ENCODE data around the gene EML6.
A peak's percentile ranks its signal among the peaks of the same experiment; 100 is the strongest.

Gene EML6

GRCh38 chr2:54853616-54854310, 130.3 kb downstream of the EML6 start:
- no peak for FAIRE-seq

GRCh38 chr2:54855434-54855833, 132.0 kb downstream of the EML6 start:
- no peak for FAIRE-seq

DNA sequence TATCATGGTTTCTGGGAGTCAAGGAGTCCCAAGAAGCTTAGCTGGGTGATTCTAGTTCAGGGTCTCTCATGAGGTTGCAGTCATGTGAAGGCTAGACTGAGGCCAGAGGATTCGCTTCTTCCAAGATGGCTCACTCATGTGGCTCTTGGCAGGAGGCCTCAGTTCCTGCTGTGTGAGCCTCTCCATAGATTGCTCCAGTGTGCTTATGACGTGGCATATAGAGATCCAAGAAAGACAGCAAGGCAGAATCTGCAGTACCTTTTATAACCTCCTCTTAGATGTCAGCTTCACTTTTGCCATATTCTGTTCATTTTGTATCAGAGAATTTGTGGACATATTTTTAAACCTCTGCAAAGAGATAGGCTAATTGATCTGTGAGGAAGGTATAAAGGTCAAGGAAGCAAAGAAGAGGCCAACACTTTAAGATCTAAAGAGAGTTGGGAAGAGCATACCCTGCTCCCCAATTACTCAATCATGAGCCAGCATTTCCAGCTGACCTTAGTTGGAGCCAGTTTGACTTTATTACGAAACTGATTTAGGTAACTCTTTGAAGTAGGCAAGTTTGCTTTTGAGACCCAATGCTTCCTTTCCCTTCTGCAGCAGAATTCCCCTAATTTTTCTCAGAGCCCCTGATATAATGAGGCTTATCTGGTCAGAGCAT, 134.7 kb downstream of the EML6 start:
- FAIRE-seq = no peak

GRCh38 chr2:54859416-54859815, 136.0 kb downstream of the EML6 start:
- FAIRE-seq = no peak

DNA sequence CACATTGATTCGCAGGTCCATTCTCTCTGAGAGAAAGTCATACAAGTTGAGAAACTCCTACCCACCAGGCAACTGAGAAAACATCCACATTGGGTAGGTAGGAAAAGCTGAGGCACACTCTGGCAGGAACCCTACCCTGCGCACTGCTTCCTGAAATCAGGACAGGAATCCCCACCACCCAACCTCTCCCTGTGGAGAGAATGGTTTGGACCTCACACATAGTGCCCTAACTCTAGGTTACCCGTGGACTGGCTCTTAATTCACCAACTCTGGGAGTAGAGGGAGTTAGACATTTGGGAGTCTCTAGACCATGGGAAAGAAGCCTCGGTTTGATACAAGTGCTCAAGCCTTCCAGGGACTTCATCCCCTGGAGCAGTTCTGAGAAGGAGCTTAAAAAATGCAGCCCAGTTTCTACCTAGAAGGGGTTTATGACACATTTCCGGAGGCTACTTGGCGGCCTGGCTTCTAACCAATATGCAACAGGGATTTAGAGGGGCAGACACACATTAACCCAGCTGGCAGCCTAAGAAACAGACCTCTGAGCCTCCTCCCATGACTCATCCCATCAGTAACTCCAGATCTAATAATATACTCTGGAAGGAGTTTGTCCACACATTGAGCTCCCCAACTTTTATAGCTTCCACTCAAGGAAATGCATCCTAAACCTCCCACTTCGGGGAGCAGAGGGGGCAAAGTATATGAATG, 136.7 kb downstream of the EML6 start:
- FAIRE-seq = no peak

- FAIRE-seq = no peak
Observed at GRCh38 chr2:54862229-54862628, 138.8 kb downstream of the EML6 start.

DNA sequence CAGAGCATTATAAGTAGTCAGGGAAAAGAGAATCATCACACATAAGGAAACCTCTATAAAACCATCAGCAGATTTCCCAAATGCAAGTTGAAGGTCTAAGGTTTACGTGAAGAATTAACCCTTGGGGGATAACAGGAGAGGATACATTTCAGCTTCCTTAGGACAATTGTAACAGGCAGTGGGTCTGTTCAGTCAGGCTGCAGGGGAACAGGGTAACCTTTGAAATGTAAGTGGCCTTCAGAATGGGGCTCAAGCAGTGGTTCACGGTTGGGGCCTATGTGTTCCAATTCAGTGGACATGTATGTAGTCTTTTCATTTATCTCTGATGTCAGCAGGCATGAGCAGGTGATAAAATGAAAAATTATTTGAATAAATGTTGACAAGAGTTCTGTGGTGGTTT, 139.3 kb downstream of the EML6 start:
- no peak for FAIRE-seq

DNA sequence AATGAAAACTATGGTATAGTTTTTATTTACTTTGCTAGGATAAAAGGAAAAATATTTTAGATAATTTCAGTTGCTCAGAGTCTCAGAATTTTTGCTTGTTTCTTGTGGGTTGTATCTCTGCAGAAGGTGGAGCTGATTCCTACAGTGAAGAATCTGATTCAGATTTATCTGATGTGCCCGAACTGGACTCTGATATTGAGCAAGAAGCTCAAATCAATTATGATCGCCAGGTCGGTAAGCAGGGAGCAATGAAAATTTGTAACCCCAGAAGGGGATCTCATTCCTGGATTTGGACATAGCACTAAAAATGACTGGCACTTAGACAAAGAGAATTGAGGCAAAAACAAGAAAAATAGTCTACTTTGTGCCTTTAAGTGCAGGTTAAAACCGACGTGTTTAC, 140.2 kb downstream of the EML6 start:
- no peak for FAIRE-seq

DNA sequence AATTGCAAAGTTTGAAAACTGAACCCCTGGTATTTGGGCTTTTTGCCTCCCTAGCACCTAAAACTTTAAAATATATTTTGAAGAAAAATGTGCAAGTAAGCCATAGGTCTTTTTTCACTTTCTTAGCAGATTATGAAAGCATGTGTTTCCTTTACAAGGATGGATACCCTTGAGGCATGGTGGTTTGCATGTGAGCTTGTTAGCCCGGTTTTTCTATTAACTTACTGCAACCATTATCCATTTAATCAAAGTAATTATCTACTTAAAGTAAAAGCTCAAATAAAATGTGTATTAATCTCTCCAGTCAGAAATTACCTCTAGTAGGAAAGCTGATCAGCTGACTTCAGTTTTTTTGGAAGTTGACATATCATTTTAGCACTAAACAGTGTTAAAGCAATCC, 140.6 kb downstream of the EML6 start:
- FAIRE-seq = no peak

- no peak for FAIRE-seq
Observed at GRCh38 chr2:54864727-54865126, 141.3 kb downstream of the EML6 start.

GRCh38 chr2:54866179-54866578, 142.7 kb downstream of the EML6 start:
- FAIRE-seq = no peak

- no peak for FAIRE-seq
Observed at GRCh38 chr2:54866868-54867267, 143.4 kb downstream of the EML6 start.

- no peak for FAIRE-seq
Observed at GRCh38 chr2:54867457-54867856, 144.0 kb downstream of the EML6 start.

- FAIRE-seq = no peak
Observed at GRCh38 chr2:54871457-54872107, 148.1 kb downstream of the EML6 start.

- FAIRE-seq = no peak
Observed at GRCh38 chr2:54872780-54873179, 149.3 kb downstream of the EML6 start.

DNA sequence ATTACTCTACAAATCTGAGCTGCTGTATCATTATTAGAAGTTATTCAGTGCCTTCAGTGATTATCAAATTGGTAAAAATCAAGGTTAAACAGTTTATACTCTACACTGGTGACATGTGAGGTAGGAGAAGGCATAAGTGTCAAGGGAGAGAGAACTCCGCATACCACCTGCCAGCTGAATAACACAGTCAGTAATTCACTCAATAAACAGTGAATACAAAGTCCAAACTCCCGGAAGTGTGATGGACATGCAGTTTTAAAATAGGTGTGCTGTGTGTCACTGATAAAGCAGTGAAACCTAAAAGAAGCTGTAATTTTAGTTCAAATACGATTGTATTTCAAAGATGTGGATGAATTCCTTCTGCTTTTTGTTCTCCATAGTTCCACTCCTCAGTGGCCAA, 149.8 kb downstream of the EML6 start:
- FAIRE-seq = peak; percentile 21

DNA sequence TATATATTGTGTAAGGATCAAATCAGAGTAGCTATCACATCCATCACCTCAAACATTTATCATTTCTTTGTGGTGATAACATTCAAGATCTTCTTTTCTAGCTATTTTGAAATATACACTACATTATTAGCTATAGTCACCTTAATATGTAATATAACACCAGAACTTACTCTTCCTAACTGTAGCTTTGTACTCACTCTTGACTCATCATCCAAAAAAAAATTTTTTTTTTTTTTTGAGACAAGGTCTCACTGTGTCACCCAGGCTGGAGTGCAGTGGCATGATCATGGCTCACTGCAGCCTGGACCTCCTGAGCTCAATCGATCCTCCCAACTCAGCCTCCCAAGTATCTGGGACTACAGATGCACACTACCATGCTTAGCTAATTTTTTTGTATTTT, 153.3 kb downstream of the EML6 start:
- FAIRE-seq = no peak

DNA sequence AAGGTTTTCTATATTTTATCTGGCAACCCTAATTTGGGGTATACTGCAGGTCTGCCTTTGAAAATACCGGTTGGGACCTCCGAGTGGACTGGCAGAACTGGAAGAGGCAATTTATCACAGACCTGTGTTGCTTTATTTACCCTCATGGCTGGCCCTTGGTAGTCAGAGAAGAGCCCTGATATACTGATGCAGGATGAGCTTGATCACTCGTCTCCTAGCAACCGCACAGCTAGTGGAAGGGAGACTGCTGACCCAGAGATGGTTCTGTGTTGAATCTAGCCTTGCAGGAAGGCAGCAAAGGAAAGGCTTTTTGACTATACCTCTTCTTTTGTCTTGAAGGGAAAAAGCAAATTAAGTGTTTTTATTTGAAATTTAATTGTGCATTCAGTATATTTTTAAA, 154.7 kb downstream of the EML6 start:
- FAIRE-seq = no peak

DNA sequence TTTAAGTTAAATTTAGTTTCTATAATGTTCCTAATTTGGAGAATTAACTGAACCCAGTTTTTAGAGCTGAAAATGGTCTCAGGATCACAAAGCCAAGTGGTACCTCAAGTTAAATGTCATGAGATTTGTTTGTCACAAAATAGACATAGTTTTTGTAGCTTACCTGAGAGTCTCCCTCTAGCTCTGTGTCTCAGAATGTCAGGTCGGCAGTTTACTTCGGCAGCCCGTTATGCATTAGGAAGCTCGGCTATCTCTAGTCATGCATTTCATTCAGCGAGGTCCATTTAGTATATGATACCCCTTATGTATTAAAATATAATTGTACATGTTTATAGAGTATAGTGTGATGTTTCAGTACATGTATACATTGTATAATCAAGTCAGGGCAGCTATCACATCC, 155.6 kb downstream of the EML6 start:
- no peak for FAIRE-seq

GRCh38 chr2:54879598-54880332, 156.3 kb downstream of the EML6 start:
- no peak for FAIRE-seq

- no peak for FAIRE-seq
Observed at GRCh38 chr2:54880428-54880827, 157.0 kb downstream of the EML6 start.

- no peak for FAIRE-seq
Observed at GRCh38 chr2:54881759-54882158, 158.3 kb downstream of the EML6 start.

GRCh38 chr2:54885891-54886290, 162.4 kb downstream of the EML6 start:
- FAIRE-seq = no peak
